ENCODE measurements around the gene H2BK1.

Gene H2BK1

GRCh38 chr7:151168787-151169162 lies 41.5 kb downstream of the H2BK1 start:
- peaks cover 0 to 18% (median 16%) of the 10 kb centered on the region in 4 experiments for H3K4me1 ChIP-seq (ENCODE audit: control extremely low read depth in 1 of 4, control insufficient read depth in 4 of 4, insufficient read depth in 4 of 4, low read length in 3 of 4)
- no peak overlapping the region for H3K4me3 ChIP-seq (ENCODE audit: control insufficient read depth in 1 of 7, extremely low read depth in 1 of 7, insufficient read depth in 4 of 7, low read depth in 2 of 7, low read length in 6 of 7)
- no peaks in the 10 kb centered on the region for H3K36me3 ChIP-seq (ENCODE audit: control insufficient read depth in 4 of 4, insufficient read depth in 4 of 4, low read length in 3 of 4)
- peaks cover 0 to 8% (median 6%) of the 10 kb centered on the region in 5 experiments for H3K9me3 ChIP-seq (ENCODE audit: control extremely low read depth in 1 of 5, control insufficient read depth in 4 of 5, insufficient read depth in 2 of 5, low read depth in 1 of 5, low read length in 4 of 5)
- POLR2A ChIA-PET: interaction anchor here (0.6 kb wide), 2 partner anchors 94 to 128 kb away, joined by 3 to 5 read pairs; no protein-coding TSS in a partner anchor
- CTCF ChIA-PET: interaction anchor here (1.0 to 5.1 kb wide), 14 partner anchors 8 to 207 kb away, joined by 3 to 36 read pairs (median 4); no protein-coding TSS in a partner anchor
- peaks cover 28 to 85% (median 37%) of the 10 kb centered on the region in 5 experiments for H3K27me3 ChIP-seq (replicated peaks in 2 of 5; ENCODE audit: control insufficient read depth in 4 of 5, insufficient read depth in 5 of 5, low read length in 4 of 5)
- no peak overlapping the region for H3K27ac ChIP-seq (ENCODE audit: insufficient read depth in 1 of 2, low read depth in 1 of 2, low read length in 2 of 2, poor library complexity in 1 of 2, severe bottlenecking in 2 of 2)
- no peak for DNase-seq
- WGBS (ENCODE audit: insufficient coverage): 38% methylated on average over 8 of the region's 10 CpGs

GRCh38 chr7:151168003-151168786 lies 42.1 kb downstream of the H2BK1 start:
- Histone ChIP-seq H3K36me3 (ENCODE audit: control insufficient read depth in 4 of 4, insufficient read depth in 4 of 4, low read length in 3 of 4) (no peaks in the 10 kb centered on the region), H3K4me3 (ENCODE audit: control insufficient read depth in 1 of 7, extremely low read depth in 1 of 7, insufficient read depth in 4 of 7, low read depth in 2 of 7, low read length in 6 of 7) (peak overlapping the region in 6 of 7 experiments; percentile 20 to 67 (median 56)), H3K4me1 (ENCODE audit: control extremely low read depth in 1 of 4, control insufficient read depth in 4 of 4, insufficient read depth in 4 of 4, low read length in 3 of 4) (peaks cover 0 to 18% (median 16%) of the 10 kb centered on the region in 4 experiments), H3K27me3 (replicated peaks in 2 of 5; ENCODE audit: control insufficient read depth in 4 of 5, insufficient read depth in 5 of 5, low read length in 4 of 5) (peaks cover 30 to 82% (median 37%) of the 10 kb centered on the region in 5 experiments), H3K27ac (ENCODE audit: insufficient read depth in 1 of 2, low read depth in 1 of 2, low read length in 2 of 2, poor library complexity in 1 of 2, severe bottlenecking in 2 of 2) (no peak overlapping the region), H3K9me3 (ENCODE audit: control extremely low read depth in 1 of 5, control insufficient read depth in 4 of 5, insufficient read depth in 2 of 5, low read depth in 1 of 5, low read length in 4 of 5) (peaks cover 0 to 3% (median 1%) of the 10 kb centered on the region in 5 experiments)
- DNase-seq: peak; percentile 43 to 71 (median 69)
- ChIA-PET POLR2A (interaction anchor here (0.7 kb wide), 1 partner anchor 11 kb away, joined by 4 read pairs; no protein-coding TSS in a partner anchor), CTCF (interaction anchor here (0.7 to 5.1 kb wide), 14 partner anchors 9 to 207 kb away, joined by 3 to 36 read pairs (median 4); no protein-coding TSS in a partner anchor)
- under 1% methylated on average over 51 of the region's 52 CpGs for whole genome bisulfite sequencing (ENCODE audit: insufficient coverage)

DNA sequence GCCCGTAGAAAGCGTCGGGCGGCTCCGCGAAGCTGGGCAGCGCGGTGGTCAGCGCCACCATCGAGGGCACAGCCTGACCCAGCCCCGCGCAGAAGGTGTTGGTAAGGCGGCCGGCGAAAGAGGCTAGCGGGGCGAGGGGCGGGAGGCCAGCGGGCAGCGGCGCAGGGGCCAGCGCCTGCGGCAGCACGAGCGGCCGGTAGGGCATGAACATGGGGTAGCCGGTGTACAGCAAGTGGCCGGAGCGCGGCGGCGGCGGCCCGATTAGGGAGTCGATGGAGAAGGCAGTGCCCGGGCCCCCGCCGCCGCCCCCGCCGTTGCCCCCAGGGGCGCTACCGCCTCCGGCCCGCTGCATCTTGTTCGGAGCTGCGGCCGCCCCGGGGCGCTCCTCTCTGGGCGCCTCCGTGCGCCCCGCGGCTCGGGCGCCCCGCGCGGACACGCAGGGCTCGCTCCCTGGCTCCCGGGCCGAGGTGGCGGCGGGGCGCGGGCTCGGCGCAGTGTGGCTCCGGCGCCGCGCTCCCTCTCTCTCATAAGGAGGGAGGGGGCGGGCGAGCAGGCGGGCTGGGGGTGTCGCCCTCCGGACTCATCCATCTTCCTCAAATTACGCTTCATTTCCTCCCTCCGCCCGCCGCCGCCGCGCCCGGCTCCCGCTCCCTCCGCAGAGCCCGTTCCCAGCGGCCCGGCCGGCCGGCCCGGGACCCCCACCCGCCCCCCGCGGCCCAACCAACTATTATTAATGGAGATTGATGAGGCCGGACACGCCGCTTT lies 42.9 kb downstream of the H2BK1 start, which contains the start of gene GBX1:
Gene GBX1 (minus strand): TSS at position 498 of the 765 bp plus-strand sequence. CDS start 146 bp downstream, at position 352.
- WGBS (ENCODE audit: insufficient coverage): under 1% methylated on average over 62 of the region's 101 CpGs
- Histone ChIP-seq H3K4me3 (ENCODE audit: control insufficient read depth in 1 of 7, extremely low read depth in 1 of 7, insufficient read depth in 4 of 7, low read depth in 2 of 7, low read length in 6 of 7) (peak within 1 kb of the TSS; percentile 22 to 67 (median 55)), H3K27me3 (replicated peaks in 2 of 5; ENCODE audit: control insufficient read depth in 4 of 5, insufficient read depth in 5 of 5, low read length in 4 of 5) (peaks cover 33 to 81% (median 39%) of the 10 kb centered on the region in 5 experiments), H3K27ac (ENCODE audit: insufficient read depth in 1 of 2, low read depth in 1 of 2, low read length in 2 of 2, poor library complexity in 1 of 2, severe bottlenecking in 2 of 2) (no peak within 1 kb of the TSS), H3K4me1 (ENCODE audit: control extremely low read depth in 1 of 4, control insufficient read depth in 4 of 4, insufficient read depth in 4 of 4, low read length in 3 of 4) (peaks cover 0 to 18% (median 16%) of the 10 kb centered on the region in 4 experiments), H3K36me3 (ENCODE audit: control insufficient read depth in 4 of 4, insufficient read depth in 4 of 4, low read length in 3 of 4) (no peaks in the 10 kb centered on the region), H3K9me3 (ENCODE audit: control extremely low read depth in 1 of 5, control insufficient read depth in 4 of 5, insufficient read depth in 2 of 5, low read depth in 1 of 5, low read length in 4 of 5) (no peaks in the 10 kb centered on the region)
- CTCF ChIA-PET: interaction anchor here (0.7 to 5.1 kb wide), 12 partner anchors 11 to 206 kb away, joined by 3 to 36 read pairs (median 6); no protein-coding TSS in a partner anchor
- peak in 2 of 3 donors; percentile 42 to 55 for DNase-seq
- POLR2A ChIA-PET: no interaction called here

DNA sequence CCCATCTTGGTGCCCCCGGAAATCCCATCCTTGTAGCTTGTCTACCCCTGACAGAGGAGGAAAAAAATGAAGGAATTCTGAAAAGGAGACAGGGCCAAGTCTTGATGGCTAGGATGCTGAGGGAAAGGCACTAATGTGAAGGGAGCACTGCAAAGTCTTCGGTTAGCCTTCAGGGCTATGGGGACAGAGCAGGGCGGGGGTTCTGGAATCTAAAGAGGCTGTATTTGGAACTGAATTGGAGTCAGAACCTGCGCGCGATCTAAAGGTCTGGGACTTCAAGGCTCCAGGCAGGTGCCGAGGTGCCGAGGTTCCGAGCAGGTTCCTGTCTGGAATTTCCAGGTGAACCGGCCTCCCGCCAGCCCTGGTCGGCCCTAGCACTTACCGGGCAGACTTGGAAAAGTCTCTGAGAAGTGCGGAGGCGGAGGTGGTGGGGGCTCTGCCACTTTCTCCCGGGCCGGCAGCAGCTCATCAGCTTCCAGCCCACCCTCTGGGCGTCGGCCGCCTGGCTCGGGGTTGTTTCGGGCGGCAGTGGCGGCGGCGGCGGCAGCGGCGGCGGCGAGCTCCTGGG lies 43.6 kb downstream of the H2BK1 start:
- Histone ChIP-seq H3K4me1 (ENCODE audit: control extremely low read depth in 1 of 4, control insufficient read depth in 4 of 4, insufficient read depth in 4 of 4, low read length in 3 of 4) (peaks cover 0 to 18% (median 16%) of the 10 kb centered on the region in 4 experiments), H3K4me3 (ENCODE audit: control insufficient read depth in 1 of 7, extremely low read depth in 1 of 7, insufficient read depth in 4 of 7, low read depth in 2 of 7, low read length in 6 of 7) (peak overlapping the region in 6 of 7 experiments; percentile 8 to 67 (median 43)), H3K27ac (ENCODE audit: insufficient read depth in 1 of 2, low read depth in 1 of 2, low read length in 2 of 2, poor library complexity in 1 of 2, severe bottlenecking in 2 of 2) (no peak overlapping the region), H3K9me3 (ENCODE audit: control extremely low read depth in 1 of 5, control insufficient read depth in 4 of 5, insufficient read depth in 2 of 5, low read depth in 1 of 5, low read length in 4 of 5) (no peaks in the 10 kb centered on the region), H3K27me3 (replicated peaks in 2 of 5; ENCODE audit: control insufficient read depth in 4 of 5, insufficient read depth in 5 of 5, low read length in 4 of 5) (peaks cover 33 to 81% (median 37%) of the 10 kb centered on the region in 5 experiments), H3K36me3 (ENCODE audit: control insufficient read depth in 4 of 4, insufficient read depth in 4 of 4, low read length in 3 of 4) (no peaks in the 10 kb centered on the region)
- DNase-seq: peak in 1 of 3 donors; percentile 10
- ChIA-PET POLR2A (no interaction called here), CTCF (interaction anchor here (1.2 to 5.1 kb wide), 8 partner anchors 10 to 77 kb away, joined by 3 to 36 read pairs (median 6); no protein-coding TSS in a partner anchor)
- WGBS (ENCODE audit: insufficient coverage): 6% methylated on average over 26 of the region's 31 CpGs

DNA sequence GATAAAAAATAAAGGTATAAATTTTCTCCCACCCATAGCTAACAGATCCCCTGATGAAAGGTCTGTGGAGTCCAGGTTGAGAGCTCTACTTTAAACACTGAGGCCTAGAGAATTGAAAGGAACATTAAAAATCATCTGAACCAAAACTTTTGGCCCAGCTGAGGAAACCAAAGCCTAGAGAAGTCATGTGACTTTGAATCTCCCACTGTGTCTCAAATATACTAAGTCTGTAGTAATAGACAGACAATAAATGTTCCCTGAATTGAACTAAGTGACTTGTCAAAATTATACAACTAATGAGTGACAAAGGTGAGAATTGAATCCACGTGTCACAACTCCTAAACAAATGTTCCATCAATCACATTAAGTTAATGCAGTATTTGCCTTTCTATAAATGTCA lies 48.5 kb downstream of the H2BK1 start:
- no peaks in the 10 kb centered on the region for H3K9me3 ChIP-seq (ENCODE audit: control extremely low read depth in 1 of 5, control insufficient read depth in 4 of 5, insufficient read depth in 2 of 5, low read depth in 1 of 5, low read length in 4 of 5)
- peaks cover 26 to 45% (median 37%) of the 10 kb centered on the region in 5 experiments for H3K27me3 ChIP-seq (replicated peaks in 2 of 5; ENCODE audit: control insufficient read depth in 4 of 5, insufficient read depth in 5 of 5, low read length in 4 of 5)
- no CpG with 5 or more reads among the region's 1 CpG for WGBS (ENCODE audit: insufficient coverage)
- ChIA-PET CTCF (interaction anchor here (1.2 to 2.4 kb wide), 3 partner anchors 10 to 14 kb away, joined by 3 to 14 read pairs (median 4); no protein-coding TSS in a partner anchor), POLR2A (no interaction called here)
- no peak overlapping the region for H3K4me3 ChIP-seq (ENCODE audit: control insufficient read depth in 1 of 7, extremely low read depth in 1 of 7, insufficient read depth in 4 of 7, low read depth in 2 of 7, low read length in 6 of 7)
- H3K27ac ChIP-seq (ENCODE audit: insufficient read depth in 1 of 2, low read depth in 1 of 2, low read length in 2 of 2, poor library complexity in 1 of 2, severe bottlenecking in 2 of 2): no peak overlapping the region
- H3K36me3 ChIP-seq (ENCODE audit: control insufficient read depth in 4 of 4, insufficient read depth in 4 of 4, low read length in 3 of 4): no peaks in the 10 kb centered on the region
- H3K4me1 ChIP-seq (ENCODE audit: control extremely low read depth in 1 of 4, control insufficient read depth in 4 of 4, insufficient read depth in 4 of 4, low read length in 3 of 4): peaks cover 0 to 4% (median 2%) of the 10 kb centered on the region in 4 experiments
- DNase-seq: no peak

All from common myeloid progenitor, CD34-positive (primary cell).